HEK293 (cell line): ENCODE results near the gene WDR7.

Source experiments
- KLF16 ChIP-seq: fragments of 450-650 bp; formaldehyde crosslinking; IDR thresholded peaks from 2 replicates; pipeline ENCODE4 v1.5.1; 2017; ENCODE audit warnings: missing biosample characterization, missing genetic modification characterization
- ZBTB7A ChIP-seq: fragments of 450-650 bp; formaldehyde crosslinking; IDR thresholded peaks from 2 replicates; pipeline ENCODE4 v1.5.1; 2016; ENCODE audit warnings: low read depth, missing biosample characterization, missing genetic modification characterization
- ZNF138 ChIP-seq: fragments of 450-650 bp; formaldehyde crosslinking; IDR thresholded peaks from 2 replicates; pipeline ENCODE4 v1.5.1; 2016; ENCODE audit warnings: missing biosample characterization, missing genetic modification characterization, borderline replicate concordance
- ZNF202 ChIP-seq: fragments of 450-650 bp; formaldehyde crosslinking; IDR thresholded peaks from 2 replicates; pipeline ENCODE4 v1.5.1; 2016; ENCODE audit warnings: missing biosample characterization, missing genetic modification characterization, borderline replicate concordance
- ZNF501 ChIP-seq: fragments of 450-650 bp; formaldehyde crosslinking; IDR thresholded peaks from 2 replicates; pipeline ENCODE4 v1.5.1; 2016; ENCODE audit warnings: missing biosample characterization, missing genetic modification characterization
- ZNF830 ChIP-seq: fragments of 450-650 bp; IDR thresholded peaks from 2 replicates; pipeline ENCODE4 v1.5.0; 2018; ENCODE audit warnings: missing biosample characterization, missing genetic modification characterization, low read depth, mild to moderate bottlenecking, moderate library complexity
- TF ChIP-seq, protein P1 (sequence below): fragments of 450-650 bp; formaldehyde crosslinking; IDR thresholded peaks from 2 replicates; pipeline ENCODE4 v1.5.1; 2016; ENCODE audit warnings: missing biosample characterization, missing genetic modification characterization
- TF ChIP-seq, protein P2 (sequence below): fragments of 450-650 bp; formaldehyde crosslinking; IDR thresholded peaks from 2 replicates; pipeline ENCODE4 v1.5.1; 2016; ENCODE audit warnings: missing biosample characterization, missing genetic modification characterization, borderline replicate concordance
- TF ChIP-seq, protein P3 (sequence below): fragments of 450-650 bp; formaldehyde crosslinking; IDR thresholded peaks from 2 replicates; pipeline ENCODE4 v1.5.1; 2016; ENCODE audit warnings: missing biosample characterization, missing genetic modification characterization

DNA sequence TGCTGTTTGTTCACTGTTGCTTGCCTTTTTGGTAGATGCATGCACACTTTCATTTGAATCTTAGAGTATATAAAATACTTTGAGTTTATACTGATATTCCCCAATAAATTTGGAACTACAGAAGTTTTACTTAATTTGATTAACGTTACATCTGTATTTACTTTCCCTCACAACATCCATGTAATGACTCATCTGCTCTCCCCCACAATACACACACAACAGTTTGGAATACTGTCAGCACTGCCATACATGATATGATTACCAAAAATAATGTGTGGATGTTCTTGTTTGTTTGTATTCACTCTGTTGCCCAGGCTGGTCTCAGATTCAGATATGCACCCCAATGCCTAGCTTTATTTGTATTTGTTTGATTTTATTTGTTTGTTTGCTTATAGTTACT, 144.2 kb downstream of the WDR7 start:
- TF ChIP-seq, protein P1, sequence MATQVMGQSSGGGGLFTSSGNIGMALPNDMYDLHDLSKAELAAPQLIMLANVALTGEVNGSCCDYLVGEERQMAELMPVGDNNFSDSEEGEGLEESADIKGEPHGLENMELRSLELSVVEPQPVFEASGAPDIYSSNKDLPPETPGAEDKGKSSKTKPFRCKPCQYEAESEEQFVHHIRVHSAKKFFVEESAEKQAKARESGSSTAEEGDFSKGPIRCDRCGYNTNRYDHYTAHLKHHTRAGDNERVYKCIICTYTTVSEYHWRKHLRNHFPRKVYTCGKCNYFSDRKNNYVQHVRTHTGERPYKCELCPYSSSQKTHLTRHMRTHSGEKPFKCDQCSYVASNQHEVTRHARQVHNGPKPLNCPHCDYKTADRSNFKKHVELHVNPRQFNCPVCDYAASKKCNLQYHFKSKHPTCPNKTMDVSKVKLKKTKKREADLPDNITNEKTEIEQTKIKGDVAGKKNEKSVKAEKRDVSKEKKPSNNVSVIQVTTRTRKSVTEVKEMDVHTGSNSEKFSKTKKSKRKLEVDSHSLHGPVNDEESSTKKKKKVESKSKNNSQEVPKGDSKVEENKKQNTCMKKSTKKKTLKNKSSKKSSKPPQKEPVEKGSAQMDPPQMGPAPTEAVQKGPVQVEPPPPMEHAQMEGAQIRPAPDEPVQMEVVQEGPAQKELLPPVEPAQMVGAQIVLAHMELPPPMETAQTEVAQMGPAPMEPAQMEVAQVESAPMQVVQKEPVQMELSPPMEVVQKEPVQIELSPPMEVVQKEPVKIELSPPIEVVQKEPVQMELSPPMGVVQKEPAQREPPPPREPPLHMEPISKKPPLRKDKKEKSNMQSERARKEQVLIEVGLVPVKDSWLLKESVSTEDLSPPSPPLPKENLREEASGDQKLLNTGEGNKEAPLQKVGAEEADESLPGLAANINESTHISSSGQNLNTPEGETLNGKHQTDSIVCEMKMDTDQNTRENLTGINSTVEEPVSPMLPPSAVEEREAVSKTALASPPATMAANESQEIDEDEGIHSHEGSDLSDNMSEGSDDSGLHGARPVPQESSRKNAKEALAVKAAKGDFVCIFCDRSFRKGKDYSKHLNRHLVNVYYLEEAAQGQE = no peak
- no peak for TF ChIP-seq ZNF138 (tag by site-specific recombination)
- TF ChIP-seq ZBTB7A (tag by site-specific recombination) = no peak
- no peak for TF ChIP-seq ZNF501
- TF ChIP-seq KLF16 (tag by site-specific recombination) = no peak
- no peak for TF ChIP-seq ZNF830 (tag by site-specific recombination)
- TF ChIP-seq, protein P2, sequence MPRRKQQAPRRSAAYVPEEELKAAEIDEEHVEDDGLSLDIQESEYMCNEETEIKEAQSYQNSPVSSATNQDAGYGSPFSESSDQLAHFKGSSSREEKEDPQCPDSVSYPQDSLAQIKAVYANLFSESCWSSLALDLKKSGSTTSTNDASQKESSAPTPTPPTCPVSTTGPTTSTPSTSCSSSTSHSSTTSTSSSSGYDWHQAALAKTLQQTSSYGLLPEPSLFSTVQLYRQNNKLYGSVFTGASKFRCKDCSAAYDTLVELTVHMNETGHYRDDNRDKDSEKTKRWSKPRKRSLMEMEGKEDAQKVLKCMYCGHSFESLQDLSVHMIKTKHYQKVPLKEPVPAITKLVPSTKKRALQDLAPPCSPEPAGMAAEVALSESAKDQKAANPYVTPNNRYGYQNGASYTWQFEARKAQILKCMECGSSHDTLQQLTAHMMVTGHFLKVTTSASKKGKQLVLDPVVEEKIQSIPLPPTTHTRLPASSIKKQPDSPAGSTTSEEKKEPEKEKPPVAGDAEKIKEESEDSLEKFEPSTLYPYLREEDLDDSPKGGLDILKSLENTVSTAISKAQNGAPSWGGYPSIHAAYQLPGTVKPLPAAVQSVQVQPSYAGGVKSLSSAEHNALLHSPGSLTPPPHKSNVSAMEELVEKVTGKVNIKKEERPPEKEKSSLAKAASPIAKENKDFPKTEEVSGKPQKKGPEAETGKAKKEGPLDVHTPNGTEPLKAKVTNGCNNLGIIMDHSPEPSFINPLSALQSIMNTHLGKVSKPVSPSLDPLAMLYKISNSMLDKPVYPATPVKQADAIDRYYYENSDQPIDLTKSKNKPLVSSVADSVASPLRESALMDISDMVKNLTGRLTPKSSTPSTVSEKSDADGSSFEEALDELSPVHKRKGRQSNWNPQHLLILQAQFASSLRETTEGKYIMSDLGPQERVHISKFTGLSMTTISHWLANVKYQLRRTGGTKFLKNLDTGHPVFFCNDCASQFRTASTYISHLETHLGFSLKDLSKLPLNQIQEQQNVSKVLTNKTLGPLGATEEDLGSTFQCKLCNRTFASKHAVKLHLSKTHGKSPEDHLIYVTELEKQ = no peak
- TF ChIP-seq, protein P3, sequence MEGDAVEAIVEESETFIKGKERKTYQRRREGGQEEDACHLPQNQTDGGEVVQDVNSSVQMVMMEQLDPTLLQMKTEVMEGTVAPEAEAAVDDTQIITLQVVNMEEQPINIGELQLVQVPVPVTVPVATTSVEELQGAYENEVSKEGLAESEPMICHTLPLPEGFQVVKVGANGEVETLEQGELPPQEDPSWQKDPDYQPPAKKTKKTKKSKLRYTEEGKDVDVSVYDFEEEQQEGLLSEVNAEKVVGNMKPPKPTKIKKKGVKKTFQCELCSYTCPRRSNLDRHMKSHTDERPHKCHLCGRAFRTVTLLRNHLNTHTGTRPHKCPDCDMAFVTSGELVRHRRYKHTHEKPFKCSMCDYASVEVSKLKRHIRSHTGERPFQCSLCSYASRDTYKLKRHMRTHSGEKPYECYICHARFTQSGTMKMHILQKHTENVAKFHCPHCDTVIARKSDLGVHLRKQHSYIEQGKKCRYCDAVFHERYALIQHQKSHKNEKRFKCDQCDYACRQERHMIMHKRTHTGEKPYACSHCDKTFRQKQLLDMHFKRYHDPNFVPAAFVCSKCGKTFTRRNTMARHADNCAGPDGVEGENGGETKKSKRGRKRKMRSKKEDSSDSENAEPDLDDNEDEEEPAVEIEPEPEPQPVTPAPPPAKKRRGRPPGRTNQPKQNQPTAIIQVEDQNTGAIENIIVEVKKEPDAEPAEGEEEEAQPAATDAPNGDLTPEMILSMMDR (tag by site-specific recombination) = no peak
- no peak for TF ChIP-seq ZNF202
